WTC11 (cell line): Measurements from ENCODE around the gene PTPRN2. TPM values are rescaled to one million over a fixed set of nuclear protein-coding genes. Genes with fewer than 3 reads are reported as not detected.
A peak's percentile ranks its signal among the peaks of the same experiment; 100 is the strongest.

Experiments used
- ATAC-seq: fragments of 200-7000 bp; cut with Tn5 transposase; 2 replicates; pipeline ENCODE4 v1.10.0; 2021; ENCODE audit warnings: mild to moderate bottlenecking, moderate library complexity
- CTCF ChIA-PET: fragments of 300-600 bp; sonication (Branson Sonifier 250); formaldehyde crosslinking; loops from one replicate; lab custom pipeline; 2021; ENCODE audit warnings: antibody characterized with exemption; lab: Charles Lee
- POLR2A ChIA-PET: fragments of 350-600 bp; sonication (Branson Sonifier 250); formaldehyde crosslinking; loops from one replicate; lab custom pipeline; 2021; ENCODE audit warnings: antibody characterized with exemption; lab: Charles Lee
- DNase-seq: peaks from one replicate; pipeline ENCODE4 v3.0.0; 2021; ENCODE audit warnings: low spot score
- H3K27ac Mint-ChIP-seq: 2 replicates; pipeline ENCODE4 v1.8.0; 2021; ENCODE audit warnings: mixed read lengths
- H3K27me3 Mint-ChIP-seq: 2 replicates; pipeline ENCODE4 v1.8.0; 2021; ENCODE audit warnings: low read depth, mild to moderate bottlenecking, moderate library complexity, mixed read lengths
- H3K36me3 Mint-ChIP-seq: 2 replicates; pipeline ENCODE4 v1.8.0; 2021; ENCODE audit warnings: mixed read lengths
- H3K4me1 Mint-ChIP-seq: 2 replicates; pipeline ENCODE4 v1.8.0; 2022; ENCODE audit warnings: mixed read lengths
- H3K4me3 Mint-ChIP-seq: 2 replicates; pipeline ENCODE4 v1.8.0; 2021; ENCODE audit warnings: mild to moderate bottlenecking, moderate library complexity, mixed read lengths
- H3K9me3 Mint-ChIP-seq: 2 replicates; pipeline ENCODE4 v1.8.0; 2021; ENCODE audit warnings: mixed read lengths
- ATF1 ChIP-seq: sonication (generic); formaldehyde crosslinking; IDR thresholded peaks from 2 replicates; pipeline ENCODE4 v1.8.1; 2023; ENCODE audit warnings: mild to moderate bottlenecking, moderate library complexity, missing genetic modification reagents
- ELF4 ChIP-seq: sonication (generic); formaldehyde crosslinking; IDR thresholded peaks from 2 replicates; pipeline ENCODE4 v1.8.1; 2022; ENCODE audit warnings: low read depth, mild to moderate bottlenecking, moderate library complexity, missing genetic modification reagents
- JUN ChIP-seq: sonication (generic); formaldehyde crosslinking; IDR thresholded peaks from 2 replicates; pipeline ENCODE4 v1.8.0; 2023; ENCODE audit warnings: mild to moderate bottlenecking, missing genetic modification reagents
- KAT7 ChIP-seq: sonication (generic); formaldehyde crosslinking; IDR thresholded peaks from 2 replicates; pipeline ENCODE4 v1.8.1; 2023; ENCODE audit warnings: missing genetic modification reagents, mild to moderate bottlenecking, borderline replicate concordance
- MAX ChIP-seq: sonication (generic); formaldehyde crosslinking; IDR thresholded peaks from 2 replicates; pipeline ENCODE4 v1.8.0; 2022; ENCODE audit warnings: mild to moderate bottlenecking, missing genetic modification reagents
- MYBL2 ChIP-seq: sonication (generic); formaldehyde crosslinking; IDR thresholded peaks from 2 replicates; pipeline ENCODE4 v1.8.1; 2023; ENCODE audit warnings: mild to moderate bottlenecking, moderate library complexity, missing genetic modification reagents
- NFYB ChIP-seq: sonication (generic); formaldehyde crosslinking; conservative IDR thresholded peaks from 2 replicates; pipeline ENCODE4 v1.8.0; 2022; ENCODE audit warnings: low read depth, missing genetic modification reagents
- PRRX2 ChIP-seq: fragments of 250-450 bp; sonication (Bioruptor Pico); IDR thresholded peaks from 2 replicates; pipeline ENCODE4 v1.8.0; 2021; ENCODE audit warnings: mild to moderate bottlenecking
- RORB ChIP-seq: fragments of 250-450 bp; sonication (Bioruptor Pico); IDR thresholded peaks from 2 replicates; pipeline ENCODE4 v1.9.0; 2021; ENCODE audit warnings: mild to moderate bottlenecking
- STAT6 ChIP-seq: sonication (generic); formaldehyde crosslinking; conservative IDR thresholded peaks from 2 replicates; pipeline ENCODE4 v1.8.1; 2023; ENCODE audit warnings: mild to moderate bottlenecking, low read depth, missing genetic modification reagents, moderate library complexity
- TEAD4 ChIP-seq: sonication (generic); formaldehyde crosslinking; IDR thresholded peaks from 2 replicates; pipeline ENCODE4 v1.8.0; 2022; ENCODE audit warnings: mild to moderate bottlenecking, missing genetic modification reagents
- ZNF317 ChIP-seq: sonication (generic); formaldehyde crosslinking; IDR thresholded peaks from 2 replicates; pipeline ENCODE4 v1.8.1; 2023; ENCODE audit warnings: low read depth, mild to moderate bottlenecking, moderate library complexity, missing genetic modification reagents, borderline replicate concordance
- ZNF532 ChIP-seq: fragments of 250-450 bp; sonication (Bioruptor Pico); IDR thresholded peaks from 2 replicates; pipeline ENCODE4 v1.9.0; 2021; ENCODE audit warnings: mild to moderate bottlenecking, borderline replicate concordance
- total RNA-seq: library from RNA; stranded (reverse); gene quantifications from 3 replicates; pipeline ENCODE4 v1.2.3, GENCODE V29; 2021
- TF ChIP-seq, protein P1 (sequence below): fragments of 250-450 bp; sonication (Bioruptor Pico); IDR thresholded peaks from 2 replicates; pipeline ENCODE4 v2.1.2; 2022; ENCODE audit warnings: mild to moderate bottlenecking, moderate library complexity
- TF ChIP-seq, protein P2 (sequence below): sonication (generic); formaldehyde crosslinking; IDR thresholded peaks from 2 replicates; pipeline ENCODE4 v1.8.1; 2022; ENCODE audit warnings: low read depth, mild to moderate bottlenecking, moderate library complexity, missing genetic modification reagents, borderline replicate concordance
- TF ChIP-seq, protein P3 (sequence below): sonication (generic); formaldehyde crosslinking; IDR thresholded peaks from 2 replicates; pipeline ENCODE4 v1.8.1; 2023; ENCODE audit warnings: mild to moderate bottlenecking, missing genetic modification reagents, moderate library complexity

The PTPRN2 gene
- total RNA-seq, 1 experiment from 2014 or later: 4.7 TPM

GRCh38 chr7:158252081-158252836, 335.4 kb downstream of the PTPRN2 start:
- no peak overlapping the region; the same call in 1 of the 2 replicates for H3K27ac Mint-ChIP-seq
- CTCF ChIA-PET: interaction anchor here (0.5 kb wide), 1 partner anchor 922 kb away, joined by 3 read pairs; no protein-coding TSS in a partner anchor

GRCh38 chr7:158251061-158251965, 336.3 kb downstream of the PTPRN2 start:
- Mint-ChIP-seq H3K27ac (no peak overlapping the region), H3K4me3 (no peak overlapping the region), H3K36me3 (no peaks in the 10 kb centered on the region), H3K27me3 (no peaks in the 10 kb centered on the region), H3K9me3 (peaks cover 3% of the 10 kb centered on the region; the same call in 1 of the 2 replicates), H3K4me1 (no peaks in the 10 kb centered on the region)
- ATAC-seq: no peak
- POLR2A ChIA-PET: no interaction called here
- peak; percentile 3 for DNase-seq
- no peak for TF ChIP-seq MAX
- TF ChIP-seq, all 79 proteins: peak for 0
- CTCF ChIA-PET: interaction anchor here (0.5 kb wide), 1 partner anchor 921 kb away, joined by 3 read pairs; no protein-coding TSS in a partner anchor

More at GRCh38 chr7:158252081-158252836, 335.4 kb downstream of the PTPRN2 start:
- ATAC-seq (no peak), DNase-seq (peak; percentile 4)
- Mint-ChIP-seq H3K27me3 (no peaks in the 10 kb centered on the region), H3K4me3 (no peak overlapping the region), H3K4me1 (no peaks in the 10 kb centered on the region), H3K9me3 (no peaks in the 10 kb centered on the region; the same call in 1 of the 2 replicates), H3K36me3 (no peaks in the 10 kb centered on the region)
- TF ChIP-seq PRRX2 (no peak), JUN (CRISPR knock-in tag) (no peak), KAT7 (CRISPR knock-in tag) (no peak), RORB (CRISPR knock-in tag) (no peak), STAT6 (no peak), TEAD4 (CRISPR knock-in tag) (no peak), ELF4 (no peak)
- TF ChIP-seq, protein P1, sequence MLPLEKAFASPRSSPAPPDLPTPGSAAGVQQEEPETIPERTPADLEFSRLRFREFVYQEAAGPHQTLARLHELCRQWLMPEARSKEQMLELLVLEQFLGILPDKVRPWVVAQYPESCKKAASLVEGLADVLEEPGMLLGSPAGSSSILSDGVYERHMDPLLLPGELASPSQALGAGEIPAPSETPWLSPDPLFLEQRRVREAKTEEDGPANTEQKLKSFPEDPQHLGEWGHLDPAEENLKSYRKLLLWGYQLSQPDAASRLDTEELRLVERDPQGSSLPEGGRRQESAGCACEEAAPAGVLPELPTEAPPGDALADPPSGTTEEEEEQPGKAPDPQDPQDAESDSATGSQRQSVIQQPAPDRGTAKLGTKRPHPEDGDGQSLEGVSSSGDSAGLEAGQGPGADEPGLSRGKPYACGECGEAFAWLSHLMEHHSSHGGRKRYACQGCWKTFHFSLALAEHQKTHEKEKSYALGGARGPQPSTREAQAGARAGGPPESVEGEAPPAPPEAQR (CRISPR knock-in tag): no peak
- TF ChIP-seq, protein P2, sequence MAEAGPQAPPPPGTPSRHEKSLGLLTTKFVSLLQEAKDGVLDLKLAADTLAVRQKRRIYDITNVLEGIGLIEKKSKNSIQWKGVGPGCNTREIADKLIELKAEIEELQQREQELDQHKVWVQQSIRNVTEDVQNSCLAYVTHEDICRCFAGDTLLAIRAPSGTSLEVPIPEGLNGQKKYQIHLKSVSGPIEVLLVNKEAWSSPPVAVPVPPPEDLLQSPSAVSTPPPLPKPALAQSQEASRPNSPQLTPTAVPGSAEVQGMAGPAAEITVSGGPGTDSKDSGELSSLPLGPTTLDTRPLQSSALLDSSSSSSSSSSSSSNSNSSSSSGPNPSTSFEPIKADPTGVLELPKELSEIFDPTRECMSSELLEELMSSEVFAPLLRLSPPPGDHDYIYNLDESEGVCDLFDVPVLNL: no peak
- POLR2A ChIA-PET: no interaction called here

GRCh38 chr7:158249692-158250091, 337.9 kb downstream of the PTPRN2 start:
- Mint-ChIP-seq H3K4me1 (no peaks in the 10 kb centered on the region), H3K9me3 (peaks cover 6% of the 10 kb centered on the region), H3K27ac (no peak overlapping the region), H3K36me3 (peaks cover 4% of the 10 kb centered on the region; the same call in 1 of the 2 replicates), H3K27me3 (no peaks in the 10 kb centered on the region), H3K4me3 (no peak overlapping the region)
- no peak for ATAC-seq
- ChIA-PET POLR2A (no interaction called here), CTCF (no interaction called here)
- TF ChIP-seq NFYB (CRISPR knock-in tag) (no peak), ZNF532 (CRISPR knock-in tag) (no peak), MYBL2 (CRISPR knock-in tag) (no peak), ATF1 (CRISPR knock-in tag) (no peak), RORB (CRISPR knock-in tag) (no peak), ZNF317 (CRISPR knock-in tag) (no peak)
- TF ChIP-seq, protein P3, sequence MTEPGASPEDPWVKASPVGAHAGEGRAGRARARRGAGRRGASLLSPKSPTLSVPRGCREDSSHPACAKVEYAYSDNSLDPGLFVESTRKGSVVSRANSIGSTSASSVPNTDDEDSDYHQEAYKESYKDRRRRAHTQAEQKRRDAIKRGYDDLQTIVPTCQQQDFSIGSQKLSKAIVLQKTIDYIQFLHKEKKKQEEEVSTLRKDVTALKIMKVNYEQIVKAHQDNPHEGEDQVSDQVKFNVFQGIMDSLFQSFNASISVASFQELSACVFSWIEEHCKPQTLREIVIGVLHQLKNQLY (CRISPR knock-in tag): no peak
- DNase-seq: no peak
